ENCODE data around the gene TBL2.
A peak's percentile ranks its signal among the peaks of the same experiment; 100 is the strongest.
"Not testable (repeated sequence)": the region's sequence is repeated elsewhere in the genome, so short reads cannot be mapped to it uniquely, and the experiment has no call there.

Gene TBL2

GRCh38 chr7:73570521-73570920, 7.9 kb downstream of the TBL2 start:
- DNase-seq (ENCODE audit: low read depth): no peak

GRCh38 chr7:73569042-73569608, 9.3 kb downstream of the TBL2 start:
- no peak for DNase-seq (ENCODE audit: low read depth)

- DNase-seq (ENCODE audit: low read depth): no peak
These were observed 10.3 kb downstream of the TBL2 start for GRCh38 chr7:73567846-73568685.

- DNase-seq (ENCODE audit: low read depth): no peak
These were observed 11.2 kb downstream of the TBL2 start for GRCh38 chr7:73567140-73567539.

- DNase-seq (ENCODE audit: low read depth): not testable (repeated sequence)
These were observed 11.9 kb downstream of the TBL2 start for GRCh38 chr7:73566431-73566830.

- DNase-seq (ENCODE audit: low read depth): no peak
These were observed 12.6 kb downstream of the TBL2 start for GRCh38 chr7:73565675-73566340.

- DNase-seq (ENCODE audit: low read depth): no peak
These were observed 18.1 kb downstream of the TBL2 start for GRCh38 chr7:73560109-73560835.

- DNase-seq (ENCODE audit: low read depth): peak; percentile 45
These were observed 20.8 kb downstream of the TBL2 start, which contains the start of gene BCL7B for GRCh38 chr7:73557397-73558257. Gene BCL7B (minus strand): TSS chr7:73557690. CDS start chr7:73557578, 112 bp downstream.

GRCh38 chr7:73557108-73557396, 21.3 kb downstream of the TBL2 start:
- peak; percentile 72 for DNase-seq (ENCODE audit: low read depth)

GRCh38 chr7:73556208-73557107, 21.9 kb downstream of the TBL2 start:
- DNase-seq (ENCODE audit: low read depth): no peak

- no peak for DNase-seq (ENCODE audit: low read depth)
These were observed 22.9 kb downstream of the TBL2 start for GRCh38 chr7:73555411-73555982.

- not testable (repeated sequence) for DNase-seq (ENCODE audit: low read depth)
These were observed 28.3 kb downstream of the TBL2 start for GRCh38 chr7:73550093-73550492.

- no peak for DNase-seq (ENCODE audit: low read depth)
These were observed 29.2 kb downstream of the TBL2 start for GRCh38 chr7:73549176-73549575.

- DNase-seq (ENCODE audit: low read depth): no peak
These were observed 30.5 kb downstream of the TBL2 start for GRCh38 chr7:73547841-73548240.

GRCh38 chr7:73544678-73545077, 33.7 kb downstream of the TBL2 start:
- DNase-seq (ENCODE audit: low read depth): no peak

GRCh38 chr7:73541722-73542121, 36.7 kb downstream of the TBL2 start:
- no peak for DNase-seq (ENCODE audit: low read depth)

- no peak for DNase-seq (ENCODE audit: low read depth)
These were observed 38.7 kb downstream of the TBL2 start for GRCh38 chr7:73539709-73540108.

- not testable (repeated sequence) for DNase-seq (ENCODE audit: low read depth)
These were observed 39.9 kb downstream of the TBL2 start for GRCh38 chr7:73538510-73538909.

GRCh38 chr7:73537051-73537450, 41.3 kb downstream of the TBL2 start:
- DNase-seq (ENCODE audit: low read depth): no peak

GRCh38 chr7:73536479-73536878, 41.9 kb downstream of the TBL2 start:
- DNase-seq (ENCODE audit: low read depth): no peak
